ENCODE measurements around the gene TMEM130. TPM values are rescaled to one million over a fixed set of nuclear protein-coding genes. Genes with fewer than 3 reads are reported as not detected.
A peak's percentile ranks its signal among the peaks of the same experiment; 100 is the strongest.

Gene TMEM130
- total RNA-seq, 4 donors from 2014 or later, result 0.15 to 4.8 (median 1.2) TPM

DNA sequence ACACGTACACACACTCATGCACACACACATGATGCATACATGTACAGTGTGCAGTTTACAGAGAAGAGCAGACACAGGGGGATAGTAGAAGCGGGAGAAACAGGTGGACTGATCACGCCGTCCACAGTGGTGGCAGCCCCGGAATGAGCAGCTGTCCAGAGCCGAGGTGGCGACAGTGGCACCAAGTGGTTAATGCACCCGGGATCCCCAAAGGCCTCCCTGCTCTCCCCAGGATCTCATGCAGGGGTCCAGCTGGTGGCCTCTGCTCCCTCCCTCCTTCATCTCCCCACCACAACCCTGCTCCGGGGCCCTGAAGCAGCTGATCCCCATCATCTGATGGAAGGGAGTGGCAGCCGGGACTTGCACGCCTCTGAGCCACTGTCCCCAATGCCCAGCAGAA lies 29.7 kb downstream of the TMEM130 start:
- Histone ChIP-seq H3K27ac (no peak overlapping the region), H3K4me1 (peaks cover 0 to 5% (median 0%) of the 10 kb centered on the region in 3 donors), H3K27me3 (peaks cover 44% of the 10 kb centered on the region), H3K9me3 (no peaks in the 10 kb centered on the region), H3K36me3 (no peaks in the 10 kb centered on the region), H3K4me3 (no peak overlapping the region)
- TF ChIP-seq POLR2A (IDR thresholded peaks at IDR 0.05) (no peak), EP300 (IDR thresholded peaks at IDR 0.05) (no peak)
- TF ChIP-seq, protein P1, sequence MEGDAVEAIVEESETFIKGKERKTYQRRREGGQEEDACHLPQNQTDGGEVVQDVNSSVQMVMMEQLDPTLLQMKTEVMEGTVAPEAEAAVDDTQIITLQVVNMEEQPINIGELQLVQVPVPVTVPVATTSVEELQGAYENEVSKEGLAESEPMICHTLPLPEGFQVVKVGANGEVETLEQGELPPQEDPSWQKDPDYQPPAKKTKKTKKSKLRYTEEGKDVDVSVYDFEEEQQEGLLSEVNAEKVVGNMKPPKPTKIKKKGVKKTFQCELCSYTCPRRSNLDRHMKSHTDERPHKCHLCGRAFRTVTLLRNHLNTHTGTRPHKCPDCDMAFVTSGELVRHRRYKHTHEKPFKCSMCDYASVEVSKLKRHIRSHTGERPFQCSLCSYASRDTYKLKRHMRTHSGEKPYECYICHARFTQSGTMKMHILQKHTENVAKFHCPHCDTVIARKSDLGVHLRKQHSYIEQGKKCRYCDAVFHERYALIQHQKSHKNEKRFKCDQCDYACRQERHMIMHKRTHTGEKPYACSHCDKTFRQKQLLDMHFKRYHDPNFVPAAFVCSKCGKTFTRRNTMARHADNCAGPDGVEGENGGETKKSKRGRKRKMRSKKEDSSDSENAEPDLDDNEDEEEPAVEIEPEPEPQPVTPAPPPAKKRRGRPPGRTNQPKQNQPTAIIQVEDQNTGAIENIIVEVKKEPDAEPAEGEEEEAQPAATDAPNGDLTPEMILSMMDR (IDR thresholded peaks at IDR 0.05), result no peak
- ATAC-seq, result no peak
- WGBS, 2 donors (ENCODE audit: low coverage in 1 of 2), result 70 to 80% methylated on average over 1 to 2 of the region's 11 CpGs

DNA sequence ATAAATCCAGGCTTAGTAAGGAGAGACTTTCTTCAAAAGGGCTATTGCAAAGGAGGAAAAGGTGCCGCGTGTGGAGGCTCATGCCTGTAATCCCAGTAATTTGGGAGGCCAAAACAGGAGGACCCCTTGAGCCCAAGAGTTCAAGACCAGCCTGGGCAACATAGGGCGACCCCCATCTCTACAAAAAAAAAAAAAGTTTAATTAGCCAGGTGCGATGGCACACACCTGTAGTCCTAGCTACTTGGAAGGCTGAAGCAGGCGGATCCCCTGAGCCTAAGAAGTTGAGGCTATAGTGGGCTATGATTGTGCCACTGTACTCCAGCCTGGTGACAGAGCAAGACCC lies 32.2 kb downstream of the TMEM130 start:
- Histone ChIP-seq H3K27me3 (peaks cover 44% of the 10 kb centered on the region), H3K27ac (no peak overlapping the region), H3K36me3 (no peaks in the 10 kb centered on the region), H3K9me3 (no peaks in the 10 kb centered on the region), H3K4me1 (peaks cover 0 to 5% (median 0%) of the 10 kb centered on the region in 3 donors), H3K4me3 (no peak overlapping the region)
- TF ChIP-seq POLR2AphosphoS5 (IDR thresholded peaks at IDR 0.05), result no peak
- TF ChIP-seq, protein P1 (IDR thresholded peaks at IDR 0.05), result no peak
- TF ChIP-seq POLR2A (IDR thresholded peaks at IDR 0.05), result no peak
- no peak for TF ChIP-seq EP300 (IDR thresholded peaks at IDR 0.05)
- no peak for ATAC-seq
- 58 to 89% methylated on average over 1 to 5 of the region's 5 CpGs for WGBS, 2 donors (ENCODE audit: low coverage in 1 of 2)

DNA sequence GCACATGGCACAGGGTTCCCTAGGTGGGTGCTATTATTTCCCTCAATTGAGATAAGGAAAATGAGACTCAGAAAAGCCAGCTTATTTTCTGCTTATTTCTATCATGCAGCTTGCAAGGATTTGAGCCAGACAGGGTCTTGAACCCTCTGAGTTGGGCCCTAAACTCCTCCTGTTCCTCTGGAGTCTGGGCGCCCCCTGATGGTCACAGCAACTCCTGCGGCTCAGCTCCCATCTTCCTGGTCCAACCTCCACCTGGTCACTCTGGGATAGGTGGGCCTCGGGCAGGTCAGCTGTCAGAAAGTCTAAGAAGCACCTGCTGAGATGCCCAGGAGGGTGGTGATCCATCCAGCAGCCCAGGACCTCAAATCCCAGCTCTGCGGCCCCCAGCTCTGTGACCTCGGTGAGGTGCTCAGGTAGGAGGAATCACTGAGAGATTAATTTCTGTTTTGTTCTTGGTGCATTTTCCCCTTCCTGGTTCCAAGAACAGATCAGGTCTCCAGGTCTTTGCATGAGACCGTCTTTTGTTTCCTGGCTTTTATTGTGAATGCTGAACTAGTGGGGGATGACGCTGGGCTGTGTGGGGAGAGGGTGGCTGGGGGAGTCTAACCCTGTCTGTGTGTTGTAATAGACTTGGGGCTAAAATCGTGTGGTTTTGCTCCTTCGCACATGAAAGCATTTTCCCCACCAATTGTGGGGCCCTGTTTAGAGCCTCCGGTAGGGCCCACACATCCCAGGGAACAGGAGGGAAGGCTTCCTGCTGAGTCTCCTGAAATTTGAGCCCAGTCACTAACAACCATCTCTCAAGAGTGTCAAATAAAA lies 32.8 kb downstream of the TMEM130 start:
- Histone ChIP-seq H3K4me1 (peaks cover 0 to 5% (median 0%) of the 10 kb centered on the region in 3 donors), H3K4me3 (no peak overlapping the region), H3K9me3 (no peaks in the 10 kb centered on the region), H3K27ac (no peak overlapping the region), H3K36me3 (no peaks in the 10 kb centered on the region), H3K27me3 (peaks cover 44% of the 10 kb centered on the region)
- no peak for ATAC-seq
- 31% methylated on average over 5 of the region's 10 CpGs; no CpG with 5 or more reads in 1 of the 2 donors for WGBS, 2 donors (ENCODE audit: low coverage in 1 of 2)
- no peak for TF ChIP-seq EP300 (IDR thresholded peaks at IDR 0.05)
- TF ChIP-seq POLR2A (IDR thresholded peaks at IDR 0.05), result no peak
- TF ChIP-seq POLR2AphosphoS5 (IDR thresholded peaks at IDR 0.05), result no peak
- TF ChIP-seq, protein P1 (IDR thresholded peaks at IDR 0.05), result peak in 2 of 4 experiments; percentile 12 to 35

DNA sequence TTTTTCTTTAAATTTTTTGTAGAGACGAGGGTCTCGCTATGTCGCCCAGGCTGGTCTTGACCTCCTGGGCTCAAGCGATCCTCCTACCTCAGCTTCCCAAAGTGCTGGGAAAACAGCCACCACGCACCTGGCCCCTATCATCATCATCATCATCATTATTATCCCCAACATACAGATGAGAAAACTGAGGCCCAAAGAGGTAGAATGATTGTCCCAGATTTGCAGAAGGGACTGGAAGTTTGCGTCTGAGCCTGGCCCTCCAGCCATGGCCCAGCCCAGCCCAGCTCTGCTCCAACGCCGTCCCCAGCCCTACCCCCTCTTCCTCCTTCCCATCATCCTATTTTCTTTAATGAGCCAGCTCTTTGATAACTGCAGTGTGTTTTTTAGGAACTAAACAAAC lies 34.9 kb downstream of the TMEM130 start:
- Histone ChIP-seq H3K4me1 (peaks cover 0 to 6% (median 0%) of the 10 kb centered on the region in 3 donors), H3K27ac (no peak overlapping the region), H3K4me3 (no peak overlapping the region), H3K9me3 (no peaks in the 10 kb centered on the region), H3K27me3 (peaks cover 39% of the 10 kb centered on the region), H3K36me3 (no peaks in the 10 kb centered on the region)
- WGBS, 2 donors (ENCODE audit: low coverage in 1 of 2), result 48 to 77% methylated on average over 4 to 7 of the region's 8 CpGs
- TF ChIP-seq POLR2A (IDR thresholded peaks at IDR 0.05) (no peak), EP300 (IDR thresholded peaks at IDR 0.05) (no peak), POLR2AphosphoS5 (IDR thresholded peaks at IDR 0.05) (no peak)
- TF ChIP-seq, protein P1 (IDR thresholded peaks at IDR 0.05), result no peak
- no peak for ATAC-seq

DNA sequence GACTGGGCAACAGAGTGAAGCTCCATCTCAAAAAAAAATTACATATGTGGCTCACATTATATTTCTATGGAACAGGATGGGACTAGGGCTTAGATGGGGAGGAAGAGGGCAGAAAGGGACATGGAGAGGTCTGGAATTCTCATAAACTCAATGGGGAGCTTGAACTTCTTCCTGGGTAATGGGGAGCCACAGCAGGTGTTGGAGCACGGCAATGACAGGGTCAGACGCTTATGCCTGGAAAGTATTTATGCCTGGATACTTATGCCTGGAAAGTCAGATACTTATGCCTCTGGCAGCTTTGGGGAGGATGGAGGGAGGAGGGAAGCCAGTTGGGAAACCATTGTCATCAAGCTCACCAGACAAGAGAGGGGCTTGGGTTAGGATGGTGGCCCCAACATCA lies 36.8 kb downstream of the TMEM130 start:
- Histone ChIP-seq H3K4me3 (no peak overlapping the region), H3K4me1 (peaks cover 0 to 6% (median 0%) of the 10 kb centered on the region in 3 donors), H3K27me3 (peaks cover 22% of the 10 kb centered on the region), H3K36me3 (no peaks in the 10 kb centered on the region), H3K27ac (no peak overlapping the region), H3K9me3 (no peaks in the 10 kb centered on the region)
- WGBS, 2 donors (ENCODE audit: low coverage in 1 of 2), result 65 to 79% methylated on average over 2 of the region's 2 CpGs
- TF ChIP-seq POLR2AphosphoS5 (IDR thresholded peaks at IDR 0.05) (no peak), EP300 (IDR thresholded peaks at IDR 0.05) (no peak), POLR2A (IDR thresholded peaks at IDR 0.05) (no peak)
- TF ChIP-seq, protein P1 (IDR thresholded peaks at IDR 0.05), result no peak
- no peak for ATAC-seq
